HG03565 (cell line): Measurements from ENCODE around the gene RDM1.

Source experiments
- ATAC-seq: cut with Tn5 transposase; IDR thresholded peaks from one replicate; pipeline ENCODE4 v1.9.1; 2021; ENCODE audit warnings: mild to moderate bottlenecking, moderate library complexity; ENCODE audit not compliant: unreplicated experiment

RDM1 gene

DNA sequence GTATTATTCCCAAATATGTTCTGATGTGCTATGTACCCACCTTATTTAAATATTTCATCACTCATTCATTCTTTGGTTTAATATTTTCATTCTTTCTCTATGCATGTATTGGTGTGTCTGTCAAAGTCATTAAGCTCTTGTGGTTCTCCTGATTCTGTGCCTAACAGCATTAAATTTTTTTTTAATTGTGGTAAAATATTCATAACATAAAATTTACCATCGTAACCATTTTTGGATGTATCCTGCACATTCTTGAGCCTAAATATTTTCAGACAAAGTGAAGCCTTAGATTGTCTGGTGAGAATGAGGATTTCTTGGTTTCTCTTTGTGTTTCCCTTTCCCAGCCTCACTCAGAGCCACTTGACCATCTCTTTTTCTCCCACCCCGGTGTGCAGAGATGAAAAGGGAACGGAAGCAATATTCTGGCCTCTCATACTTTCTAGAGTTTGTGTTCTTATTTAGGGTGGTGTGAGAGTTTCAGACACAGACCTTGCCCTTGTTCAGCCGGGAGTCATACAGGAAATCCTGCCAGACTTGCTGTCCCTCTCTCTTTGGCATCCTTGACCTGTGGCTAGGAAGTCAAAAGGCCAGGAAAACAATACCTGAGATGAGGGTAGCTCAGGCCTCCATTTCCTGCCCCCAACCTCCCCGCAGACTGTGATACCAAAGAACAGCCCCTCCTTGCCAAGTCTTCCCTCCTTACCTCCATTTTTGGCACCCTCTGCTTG, 55.3 kb downstream of the RDM1 start:
- no peak for ATAC-seq

- ATAC-seq = no peak
Measured at GRCh38 chr17:35872196-35872980, 58.2 kb downstream of the RDM1 start.

- ATAC-seq = no peak
Measured at GRCh38 chr17:35870906-35871819, 59.4 kb downstream of the RDM1 start.

GRCh38 chr17:35868737-35869136, 61.8 kb downstream of the RDM1 start, which contains the start of gene HEATR9:
HEATR9 (minus strand) TSS chr17:35868891; CDS start chr17:35868742, 149 bp downstream.
- ATAC-seq = no peak
